Activated CD8-positive, alpha-beta T cell treated with anti-CD3 and anti-CD28 coated beads for 36 hours (primary cell): ENCODE results near the gene SYF2. TPM values are rescaled to one million over a fixed set of nuclear protein-coding genes. Genes with fewer than 3 reads are reported as not detected.
"Not testable (repeated sequence)": the region's sequence is repeated elsewhere in the genome, so short reads cannot be mapped to it uniquely, and the experiment has no call there.

ENCODE experiments used
- ATAC-seq: fragments of 200-7000 bp; cut with Tn5 transposase; one replicate; pipeline ENCODE4 v1.10.0; 2021; ENCODE audit warnings: mild to moderate bottlenecking, moderate library complexity
- CTCF ChIA-PET: fragments of 350-600 bp; sonication (Branson Sonifier 250); formaldehyde crosslinking; loops from one replicate; lab custom pipeline; 2021; ENCODE audit warnings: antibody characterized with exemption; lab: Charles Lee
- POLR2A ChIA-PET: fragments of 350-600 bp; sonication (Branson Sonifier 250); formaldehyde crosslinking; loops from one replicate; lab custom pipeline; 2021; ENCODE audit warnings: antibody characterized with exemption; lab: Charles Lee
- DNase-seq: peaks from one replicate; pipeline ENCODE4 v3.0.0-alpha.2; 2020
- H3K27ac Mint-ChIP-seq: one replicate; pipeline ENCODE4 v1.8.0; 2021; ENCODE audit warnings: mild to moderate bottlenecking, mixed read lengths
- H3K27me3 Mint-ChIP-seq: one replicate; pipeline ENCODE4 v1.8.0; 2021; ENCODE audit warnings: mixed read lengths
- H3K36me3 Mint-ChIP-seq: one replicate; pipeline ENCODE4 v1.8.0; 2021; ENCODE audit warnings: low read depth, mixed read lengths
- H3K4me1 Mint-ChIP-seq: one replicate; pipeline ENCODE4 v1.8.0; 2021; ENCODE audit warnings: low read depth, mixed read lengths
- H3K4me3 Mint-ChIP-seq: one replicate; pipeline ENCODE4 v1.8.0; 2021; ENCODE audit warnings: mild to moderate bottlenecking, moderate library complexity, mixed read lengths
- H3K9me3 Mint-ChIP-seq: one replicate; pipeline ENCODE4 v1.8.0; 2021; ENCODE audit warnings: mixed read lengths
- intact Hi-C: fragments of 100-400 bp; cut with micrococcal nuclease; formaldehyde crosslinking; loops from one replicate; pipeline ENCODE4 v1.10.0; 2022
- total RNA-seq, 2 experiments: library from RNA; stranded (reverse); gene quantifications; one replicate each; pipeline ENCODE4 v1.2.3, GENCODE V29; 2021
- TF ChIP-seq, protein P1 (sequence below): fragments of 200-600 bp; IDR thresholded peaks from one replicate; pipeline ENCODE4 v1.8.0; 2022; ENCODE audit warnings: antibody characterized with exemption, mild to moderate bottlenecking

SYF2 gene
- total RNA-seq, 2 experiments from 2014 or later = 35.7 to 39.6 TPM

DNA sequence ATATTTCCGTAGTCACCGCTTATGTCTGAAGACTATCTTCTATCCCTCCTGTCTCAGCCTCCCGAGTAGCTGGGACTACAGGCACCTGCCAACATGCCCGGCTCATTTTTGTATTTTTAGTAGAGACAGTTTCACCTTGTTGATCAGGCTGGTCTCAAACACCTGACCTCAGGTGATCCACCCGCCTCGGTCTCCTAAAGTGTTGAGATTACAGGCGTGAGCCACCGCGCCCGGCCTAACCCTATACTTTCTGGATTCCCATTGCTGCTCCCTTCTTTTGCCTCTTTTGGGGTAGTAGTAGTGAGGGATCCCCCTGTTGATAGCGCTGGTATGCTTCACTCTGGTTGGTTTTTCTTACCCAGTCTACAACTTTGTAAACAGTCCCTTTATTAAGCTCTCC, 5.7 kb upstream of the SYF2 start:
- ChIA-PET CTCF (interaction anchor here (0.7 kb wide), 1 partner anchor 15 kb away, joined by 3 read pairs; no protein-coding TSS in a partner anchor), POLR2A (no interaction called here)
- DNase-seq (no peak), ATAC-seq (no peak)
- intact Hi-C loops = no loop called here
- Mint-ChIP-seq H3K9me3 (no peaks in the 10 kb centered on the region), H3K27me3 (no peaks in the 10 kb centered on the region), H3K4me1 (peaks cover 59% of the 10 kb centered on the region), H3K4me3 (no peak overlapping the region), H3K27ac (peak overlapping the region; percentile 16), H3K36me3 (peaks cover 27% of the 10 kb centered on the region)
- TF ChIP-seq, protein P1, sequence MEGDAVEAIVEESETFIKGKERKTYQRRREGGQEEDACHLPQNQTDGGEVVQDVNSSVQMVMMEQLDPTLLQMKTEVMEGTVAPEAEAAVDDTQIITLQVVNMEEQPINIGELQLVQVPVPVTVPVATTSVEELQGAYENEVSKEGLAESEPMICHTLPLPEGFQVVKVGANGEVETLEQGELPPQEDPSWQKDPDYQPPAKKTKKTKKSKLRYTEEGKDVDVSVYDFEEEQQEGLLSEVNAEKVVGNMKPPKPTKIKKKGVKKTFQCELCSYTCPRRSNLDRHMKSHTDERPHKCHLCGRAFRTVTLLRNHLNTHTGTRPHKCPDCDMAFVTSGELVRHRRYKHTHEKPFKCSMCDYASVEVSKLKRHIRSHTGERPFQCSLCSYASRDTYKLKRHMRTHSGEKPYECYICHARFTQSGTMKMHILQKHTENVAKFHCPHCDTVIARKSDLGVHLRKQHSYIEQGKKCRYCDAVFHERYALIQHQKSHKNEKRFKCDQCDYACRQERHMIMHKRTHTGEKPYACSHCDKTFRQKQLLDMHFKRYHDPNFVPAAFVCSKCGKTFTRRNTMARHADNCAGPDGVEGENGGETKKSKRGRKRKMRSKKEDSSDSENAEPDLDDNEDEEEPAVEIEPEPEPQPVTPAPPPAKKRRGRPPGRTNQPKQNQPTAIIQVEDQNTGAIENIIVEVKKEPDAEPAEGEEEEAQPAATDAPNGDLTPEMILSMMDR = no peak

DNA sequence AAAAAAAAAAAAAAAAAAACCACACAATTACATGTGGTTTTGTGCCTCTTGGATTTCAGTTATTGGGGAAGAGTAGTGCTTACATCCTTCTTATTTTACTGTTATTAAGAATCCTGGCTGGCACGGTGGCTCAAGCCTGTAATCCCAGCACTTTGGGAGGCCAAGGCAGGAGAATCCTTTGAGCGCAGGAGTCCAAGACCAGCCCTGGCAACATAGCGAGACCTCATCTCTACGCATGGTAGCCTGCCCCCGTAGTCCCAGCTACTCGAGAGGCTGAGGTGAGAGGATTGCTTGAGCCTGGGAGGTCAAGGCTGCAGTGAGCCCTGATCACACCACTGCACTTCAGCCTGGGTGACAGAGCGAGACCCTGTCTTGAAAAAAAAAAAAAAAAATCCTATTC, 4.0 kb upstream of the SYF2 start:
- H3K27me3 Mint-ChIP-seq, H3K27ac Mint-ChIP-seq, H3K4me3 Mint-ChIP-seq, ATAC-seq, DNase-seq, H3K9me3 Mint-ChIP-seq, intact Hi-C loops: not testable (repeated sequence)
- ChIA-PET CTCF (interaction anchor here (0.6 kb wide), 1 partner anchor 285 kb away, joined by 3 read pairs; no protein-coding TSS in a partner anchor), POLR2A (interaction anchor here (1.2 kb wide), 1 partner anchor 9 kb away, joined by 3 read pairs; no protein-coding TSS in a partner anchor)
- peaks cover 20% of the 10 kb centered on the region for H3K36me3 Mint-ChIP-seq
- peaks cover 52% of the 10 kb centered on the region for H3K4me1 Mint-ChIP-seq

DNA sequence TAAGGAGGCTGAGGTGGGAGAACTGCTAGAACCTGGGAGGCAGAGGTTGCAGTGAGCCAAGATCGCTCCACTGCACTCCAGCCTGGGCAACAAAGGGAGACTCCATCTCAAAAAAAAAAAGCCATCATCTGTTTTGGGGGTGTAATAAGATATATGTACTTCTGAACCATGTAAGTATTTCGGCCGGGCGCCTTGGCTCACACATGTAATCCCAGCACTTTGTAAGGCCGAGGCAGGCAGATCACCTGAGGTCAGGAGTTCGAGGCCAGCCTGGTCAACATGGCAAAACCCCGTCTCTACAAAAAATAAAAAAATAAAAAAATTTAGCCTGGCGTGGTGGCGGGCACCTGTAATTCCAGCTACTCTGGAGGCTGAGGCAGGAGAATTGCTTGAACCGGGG, 3.1 kb upstream of the SYF2 start:
- Mint-ChIP-seq H3K4me1 (peaks cover 54% of the 10 kb centered on the region), H3K36me3 (peaks cover 16% of the 10 kb centered on the region)
- DNase-seq, H3K27ac Mint-ChIP-seq, intact Hi-C loops, ATAC-seq, H3K4me3 Mint-ChIP-seq, H3K27me3 Mint-ChIP-seq, H3K9me3 Mint-ChIP-seq: not testable (repeated sequence)
- POLR2A ChIA-PET = interaction anchor here (0.9 to 1.0 kb wide), 2 partner anchors 10 to 12 kb away, joined by 3 to 4 read pairs; partner anchors contain the start of gene RSRP1
- CTCF ChIA-PET = interaction anchor here (0.6 to 0.8 kb wide), 3 partner anchors 9 to 285 kb away, joined by 3 read pairs; no protein-coding TSS in a partner anchor

DNA sequence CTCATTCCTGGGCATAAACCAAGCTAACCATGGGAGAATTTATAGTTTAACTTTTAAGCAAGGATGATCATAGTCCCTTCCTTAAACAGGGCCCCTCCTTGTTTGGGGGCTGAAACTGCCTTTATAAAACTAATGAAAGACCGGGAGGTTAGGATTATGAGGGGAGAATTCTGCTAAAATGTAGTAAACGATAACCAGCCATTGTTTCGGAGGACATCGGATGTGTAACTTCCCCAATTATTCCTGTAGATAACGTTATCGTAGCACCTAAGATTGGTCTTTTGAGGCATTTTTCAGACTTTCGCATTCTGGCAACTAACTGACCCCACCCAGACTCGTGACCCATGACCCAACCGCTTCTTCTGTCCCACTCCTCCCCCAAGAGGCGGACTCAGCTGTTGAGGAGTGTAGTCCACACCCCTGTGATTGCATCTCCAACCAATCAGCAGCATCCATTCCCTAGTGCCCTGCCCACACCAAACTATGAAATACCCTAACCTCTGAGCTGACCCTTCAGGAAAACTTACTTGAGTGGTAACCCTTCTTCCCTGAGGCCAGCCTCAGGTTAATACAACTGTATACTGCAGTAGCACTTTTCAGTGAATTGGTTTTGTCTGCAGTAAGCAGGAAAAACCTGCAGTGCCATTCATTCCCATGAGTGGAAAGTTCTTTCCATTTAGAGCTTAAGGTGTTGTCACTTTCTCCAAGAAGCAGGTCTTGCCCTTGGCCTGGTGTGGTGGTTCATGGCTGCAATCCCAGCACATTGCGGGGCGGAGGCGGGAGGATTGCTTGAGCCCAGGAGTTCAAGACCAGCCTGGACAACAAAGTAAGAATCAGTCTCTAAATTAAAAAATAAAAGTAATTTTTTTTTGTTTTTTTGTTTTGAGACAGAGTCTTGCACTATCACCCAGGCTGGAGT, 823 bp upstream of the SYF2 start:
- ATAC-seq (peak; percentile 80), DNase-seq (peak; percentile 86)
- Mint-ChIP-seq H3K27ac (no peak overlapping the region), H3K4me3 (no peak overlapping the region), H3K27me3 (no peaks in the 10 kb centered on the region), H3K36me3 (peaks cover 16% of the 10 kb centered on the region), H3K4me1 (peaks cover 50% of the 10 kb centered on the region), H3K9me3 (no peaks in the 10 kb centered on the region)
- ChIA-PET POLR2A (interaction anchor here (0.7 to 3.2 kb wide), 17 partner anchors 8 to 642 kb away, joined by 3 to 40 read pairs (median 3); partner anchors contain the start of genes CLIC4 and RSRP1), CTCF (interaction anchor here (0.6 to 1.3 kb wide), 4 partner anchors 21 to 1536 kb away, joined by 3 to 8 read pairs (median 3); no protein-coding TSS in a partner anchor)
- intact Hi-C loops = no loop called here
- TF ChIP-seq, protein P1 = no peak

DNA sequence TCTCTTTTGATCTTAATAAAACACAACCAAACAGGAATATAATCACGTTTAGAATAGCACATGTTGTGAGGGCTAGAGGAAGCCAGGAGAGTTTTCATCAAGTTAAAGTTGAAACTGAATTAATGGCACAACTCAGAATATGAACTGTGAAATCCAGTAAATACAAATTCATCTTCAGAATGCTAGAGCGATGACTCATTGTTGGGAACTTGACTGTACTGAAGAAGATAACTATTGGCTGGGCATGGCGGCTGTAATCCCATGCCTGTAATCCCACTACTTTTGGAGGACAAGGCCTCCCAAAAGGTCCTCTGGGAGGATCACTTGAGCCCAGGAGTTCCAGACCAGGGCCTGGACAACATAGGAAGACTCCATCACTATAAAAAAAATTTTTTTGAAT, 8.8 kb downstream of the SYF2 start:
- no peaks in the 10 kb centered on the region for H3K27me3 Mint-ChIP-seq
- no peak for DNase-seq
- no peak overlapping the region for H3K4me3 Mint-ChIP-seq
- CTCF ChIA-PET = interaction anchor here (0.9 to 3.1 kb wide), 2 partner anchors 18 to 30 kb away, joined by 3 to 14 read pairs; no protein-coding TSS in a partner anchor
- TF ChIP-seq, protein P1 = no peak
- peak overlapping the region; percentile 58 for H3K27ac Mint-ChIP-seq
- intact Hi-C loops = no loop called here
- POLR2A ChIA-PET = no interaction called here
- H3K9me3 Mint-ChIP-seq = no peaks in the 10 kb centered on the region
- peaks cover 40% of the 10 kb centered on the region for H3K36me3 Mint-ChIP-seq
- H3K4me1 Mint-ChIP-seq = peaks cover 7% of the 10 kb centered on the region
- ATAC-seq = no peak
